C4-2B (cell line): ENCODE results near the gene NAV2.

ENCODE experiments used
- ZFX ChIP-seq: fragments of 450-650 bp; IDR thresholded peaks from 2 replicates; pipeline ENCODE4 v1.6.1; 2017
- TF ChIP-seq, protein P1 (sequence below): fragments of 450-650 bp; conservative IDR thresholded peaks from 2 replicates; pipeline ENCODE4 v1.5.1; 2017; ENCODE audit warnings: mild to moderate bottlenecking

DNA sequence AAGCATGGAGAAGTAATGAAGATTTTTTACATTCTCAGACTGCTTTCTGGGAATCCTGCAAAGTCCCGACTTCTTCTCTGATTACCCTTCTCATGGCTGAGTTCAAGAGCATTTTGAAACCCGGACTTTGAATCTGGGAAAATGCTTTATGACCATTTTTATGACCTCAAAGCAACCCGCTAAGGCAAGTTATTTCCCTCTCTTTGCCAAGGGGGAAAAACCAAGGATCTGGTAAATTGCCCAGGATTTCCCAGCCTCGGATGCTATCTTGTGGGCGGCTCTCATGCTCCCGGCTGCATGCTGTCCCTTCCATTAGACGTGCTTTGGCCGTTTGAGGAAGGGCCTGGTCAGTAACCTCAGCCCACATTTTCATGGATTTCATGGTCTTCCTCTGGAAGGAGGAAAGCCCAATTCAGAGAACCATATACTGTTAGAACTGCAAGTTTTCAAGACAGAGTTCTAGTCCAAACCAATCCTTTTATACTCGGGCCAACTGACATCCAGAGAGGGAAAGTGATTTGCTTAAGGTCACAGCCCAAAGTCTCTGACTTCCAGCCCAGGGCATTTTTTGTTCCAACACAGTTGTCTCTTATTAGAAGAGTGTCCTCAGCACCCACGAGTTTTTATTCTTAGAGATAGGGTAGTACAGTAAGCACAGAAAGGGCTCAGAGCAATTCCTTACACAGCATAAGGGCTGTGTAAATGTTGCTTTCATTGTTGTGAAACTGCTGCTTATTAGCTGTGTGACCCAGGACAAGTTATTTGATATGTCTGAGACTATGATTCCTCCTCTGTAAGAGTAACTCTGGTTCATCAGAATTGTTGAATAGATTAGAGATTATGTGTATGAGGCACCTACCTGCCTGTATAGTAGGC, 77.4 kb downstream of the NAV2 start:
- TF ChIP-seq, protein P1, sequence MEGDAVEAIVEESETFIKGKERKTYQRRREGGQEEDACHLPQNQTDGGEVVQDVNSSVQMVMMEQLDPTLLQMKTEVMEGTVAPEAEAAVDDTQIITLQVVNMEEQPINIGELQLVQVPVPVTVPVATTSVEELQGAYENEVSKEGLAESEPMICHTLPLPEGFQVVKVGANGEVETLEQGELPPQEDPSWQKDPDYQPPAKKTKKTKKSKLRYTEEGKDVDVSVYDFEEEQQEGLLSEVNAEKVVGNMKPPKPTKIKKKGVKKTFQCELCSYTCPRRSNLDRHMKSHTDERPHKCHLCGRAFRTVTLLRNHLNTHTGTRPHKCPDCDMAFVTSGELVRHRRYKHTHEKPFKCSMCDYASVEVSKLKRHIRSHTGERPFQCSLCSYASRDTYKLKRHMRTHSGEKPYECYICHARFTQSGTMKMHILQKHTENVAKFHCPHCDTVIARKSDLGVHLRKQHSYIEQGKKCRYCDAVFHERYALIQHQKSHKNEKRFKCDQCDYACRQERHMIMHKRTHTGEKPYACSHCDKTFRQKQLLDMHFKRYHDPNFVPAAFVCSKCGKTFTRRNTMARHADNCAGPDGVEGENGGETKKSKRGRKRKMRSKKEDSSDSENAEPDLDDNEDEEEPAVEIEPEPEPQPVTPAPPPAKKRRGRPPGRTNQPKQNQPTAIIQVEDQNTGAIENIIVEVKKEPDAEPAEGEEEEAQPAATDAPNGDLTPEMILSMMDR: no peak
- no peak for TF ChIP-seq ZFX
